T1000 (cell line): ENCODE results near the gene MAGI1.

ENCODE experiments used
- DNase-seq: peaks from one replicate; lab custom pipeline; 2025; ENCODE audit warnings: mixed read lengths; lab: John Stamatoyannopoulos, UW

MAGI1 gene

DNA sequence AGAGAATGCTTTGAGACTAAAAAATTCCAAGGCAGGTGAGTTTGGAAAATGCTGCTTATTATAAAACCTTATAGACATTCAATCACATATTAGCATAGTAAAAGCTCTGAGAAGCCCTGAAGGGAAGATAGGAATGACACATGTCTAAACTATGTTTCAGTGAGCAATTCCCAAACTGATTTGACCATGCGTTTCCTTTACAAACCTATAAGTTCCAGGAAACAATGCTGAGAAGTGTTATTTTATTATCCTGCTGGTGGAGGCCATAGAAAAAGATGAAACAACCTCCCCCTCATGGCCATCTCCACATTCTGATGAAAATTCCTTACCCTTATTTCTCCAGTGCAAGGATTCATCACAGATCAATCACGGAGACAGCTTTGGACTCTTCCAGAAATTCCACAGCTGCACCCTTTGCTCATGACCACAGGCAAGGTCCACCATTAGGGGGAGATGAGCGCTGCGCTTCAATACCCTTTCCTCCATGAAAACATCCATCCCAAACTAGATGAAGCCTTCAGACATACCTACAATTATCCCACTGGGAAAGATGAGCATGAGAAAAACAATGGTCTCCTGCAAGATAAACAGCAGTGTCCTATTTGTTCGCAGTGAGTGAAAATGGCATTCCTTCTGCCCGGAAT lies 372.1 kb downstream of the MAGI1 start:
- no peak for DNase-seq

DNA sequence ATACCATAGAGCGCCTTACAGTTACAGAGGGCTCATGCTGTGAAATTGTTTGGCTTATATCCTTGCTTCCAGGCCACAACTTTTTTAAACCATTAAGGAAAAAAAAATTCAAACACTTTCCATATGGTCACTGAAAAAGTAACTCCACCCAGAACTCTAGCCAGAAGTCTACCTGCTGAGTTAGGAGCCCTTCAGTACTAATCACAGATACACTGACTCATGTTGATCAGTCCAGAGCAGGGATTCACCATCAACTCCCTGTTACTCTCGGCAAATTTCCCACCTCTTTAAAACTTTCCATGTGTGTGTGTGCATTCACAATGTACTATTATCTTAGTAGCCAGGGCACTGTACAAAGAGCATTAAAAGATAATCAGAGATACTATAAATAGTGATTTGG lies 372.8 kb downstream of the MAGI1 start:
- DNase-seq = no peak

DNA sequence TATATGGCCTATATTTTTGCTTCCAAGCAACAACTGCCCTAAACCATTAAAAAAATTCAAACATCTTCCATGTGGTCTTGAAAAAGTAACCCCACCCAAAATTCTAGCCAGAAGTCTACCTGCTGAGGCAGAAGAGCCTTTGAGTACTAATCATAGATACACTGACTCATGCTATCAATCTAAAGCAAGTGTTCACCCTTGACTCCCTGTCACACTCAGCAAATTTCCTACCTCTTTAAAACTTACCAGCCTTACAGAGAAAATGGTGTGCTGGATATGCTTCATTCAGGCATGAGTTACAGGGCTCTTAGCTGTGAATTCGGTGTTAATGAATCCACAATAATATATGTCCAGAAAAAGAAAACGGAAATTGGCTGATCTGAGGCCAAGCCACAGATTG lies 373.8 kb downstream of the MAGI1 start:
- no peak for DNase-seq

GRCh38 chr3:65664446-65664845 lies 374.3 kb downstream of the MAGI1 start:
- DNase-seq = no peak

DNA sequence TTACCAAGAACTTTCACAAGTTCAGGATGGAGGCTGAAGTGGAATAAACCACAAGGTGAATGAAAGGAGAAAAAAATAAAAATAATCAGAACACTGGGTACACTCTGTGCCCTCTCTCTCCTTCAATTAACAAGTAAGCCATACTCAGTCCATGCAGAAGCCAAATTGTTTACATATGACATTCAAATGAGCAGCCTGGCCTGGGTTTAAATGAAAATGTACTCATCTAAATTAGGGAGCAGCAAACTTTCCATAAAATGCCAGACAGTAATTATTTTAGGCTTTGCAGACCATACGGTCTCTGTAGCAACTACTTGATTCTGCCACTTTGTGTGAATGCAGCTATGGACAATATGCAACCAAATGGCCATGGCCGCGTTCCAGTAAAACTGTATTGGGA lies 376.6 kb downstream of the MAGI1 start:
- no peak for DNase-seq

- DNase-seq = no peak
Observed at GRCh38 chr3:65660000-65660598, 378.6 kb downstream of the MAGI1 start.

- DNase-seq = no peak
Observed at GRCh38 chr3:65659396-65659795, 379.3 kb downstream of the MAGI1 start.

DNA sequence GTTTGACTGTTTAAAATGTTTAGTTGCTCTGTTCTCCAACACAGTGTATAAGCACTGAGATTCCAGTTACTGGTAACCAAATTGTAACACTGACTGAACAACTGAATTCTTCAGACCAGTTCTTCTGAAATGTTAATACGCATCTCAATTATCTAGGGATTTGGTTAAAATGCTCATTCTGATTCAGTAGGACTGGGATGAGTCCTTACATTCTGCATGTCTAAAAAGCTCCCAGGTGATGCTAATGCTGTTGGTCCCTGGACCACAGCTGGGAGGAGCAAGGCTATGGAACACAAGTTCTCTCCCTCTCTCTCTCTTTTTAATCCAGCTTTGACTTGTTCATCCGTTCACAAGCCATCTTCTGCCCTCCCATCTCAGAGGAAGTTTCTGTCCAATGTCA lies 380.3 kb downstream of the MAGI1 start:
- no peak for DNase-seq

DNA sequence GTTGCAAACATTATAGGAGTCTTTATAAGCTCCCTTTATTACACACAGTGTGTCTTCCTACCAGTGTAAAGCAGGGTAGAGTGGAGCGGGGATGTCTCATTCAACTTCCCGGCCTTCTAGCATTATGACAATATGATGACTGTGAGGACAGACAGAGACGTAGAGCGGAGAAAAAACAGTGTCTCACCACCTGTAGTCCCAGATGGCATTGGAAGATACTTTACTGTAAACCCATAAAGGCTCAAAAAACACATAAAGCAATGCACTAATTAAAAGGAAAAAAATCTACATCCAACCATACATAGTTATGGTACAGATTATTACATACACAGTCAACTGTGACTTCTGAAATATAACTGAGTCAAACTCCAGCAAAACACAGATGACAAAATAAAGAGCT lies 383.7 kb downstream of the MAGI1 start:
- DNase-seq = no peak

GRCh38 chr3:65653731-65654130 lies 385.0 kb downstream of the MAGI1 start:
- DNase-seq = no peak

GRCh38 chr3:65650247-65650646 lies 388.5 kb downstream of the MAGI1 start:
- no peak for DNase-seq

DNA sequence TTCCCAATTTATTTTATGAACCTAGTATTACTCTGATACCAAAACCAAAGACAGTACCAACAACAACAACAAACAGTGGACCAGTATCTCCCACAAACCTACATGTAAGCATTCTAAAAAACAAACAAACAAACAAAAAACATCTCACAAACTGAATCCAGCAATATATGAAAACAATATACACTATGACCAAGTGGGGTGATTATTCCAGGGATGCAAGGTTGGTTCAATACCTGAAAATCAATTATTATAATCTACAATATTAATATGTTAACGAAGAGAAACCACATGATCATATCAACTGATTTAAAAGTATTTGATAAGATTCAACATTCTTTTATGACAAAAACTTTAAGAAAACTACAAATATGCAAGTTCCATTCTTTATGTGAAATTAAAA lies 391.3 kb downstream of the MAGI1 start:
- DNase-seq = no peak

- no peak for DNase-seq
Observed at GRCh38 chr3:65642883-65643282, 395.8 kb downstream of the MAGI1 start.

GRCh38 chr3:65641777-65642176 lies 396.9 kb downstream of the MAGI1 start:
- no peak for DNase-seq

DNA sequence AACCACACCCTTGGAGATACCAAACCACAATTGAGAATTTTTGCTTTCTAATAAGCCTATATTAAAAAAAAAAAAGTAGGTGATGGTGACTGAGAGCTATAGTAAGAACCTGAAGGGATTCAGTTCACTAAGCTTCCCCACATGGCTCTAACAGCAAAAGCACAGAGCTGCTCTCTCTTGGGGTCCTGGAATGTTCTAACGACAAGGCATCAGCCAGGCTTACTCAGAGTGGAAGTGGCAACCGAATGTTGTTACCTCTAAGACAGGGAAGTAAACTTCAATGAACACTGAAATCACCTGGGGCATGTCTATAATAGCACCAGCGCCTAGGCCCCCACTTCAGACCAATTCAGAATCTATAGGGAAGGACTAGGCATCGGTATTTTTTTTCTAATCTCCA lies 397.7 kb downstream of the MAGI1 start:
- DNase-seq = no peak

DNA sequence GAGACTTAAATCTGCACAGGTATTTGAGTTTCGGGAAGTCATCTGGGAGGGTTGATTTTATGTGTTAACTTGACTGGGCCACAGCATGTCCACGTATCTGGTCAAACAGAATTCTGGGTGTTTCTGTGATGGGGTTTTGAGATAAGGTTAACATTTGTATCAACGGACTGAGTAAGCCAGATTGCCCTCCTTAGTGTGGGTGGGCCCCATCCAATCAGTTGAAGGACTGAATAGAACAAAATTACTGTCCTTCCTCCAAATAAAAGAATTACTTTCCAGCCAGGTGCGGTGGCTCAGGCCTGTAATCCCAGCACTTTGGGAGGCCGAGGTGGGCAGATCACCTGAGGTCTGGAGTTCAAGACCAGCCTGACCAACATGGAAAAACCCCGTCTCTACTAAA lies 399.3 kb downstream of the MAGI1 start:
- no peak for DNase-seq

- no peak for DNase-seq
Observed at GRCh38 chr3:65638301-65638700, 400.4 kb downstream of the MAGI1 start.

GRCh38 chr3:65636326-65636725 lies 402.4 kb downstream of the MAGI1 start:
- DNase-seq = no peak

DNA sequence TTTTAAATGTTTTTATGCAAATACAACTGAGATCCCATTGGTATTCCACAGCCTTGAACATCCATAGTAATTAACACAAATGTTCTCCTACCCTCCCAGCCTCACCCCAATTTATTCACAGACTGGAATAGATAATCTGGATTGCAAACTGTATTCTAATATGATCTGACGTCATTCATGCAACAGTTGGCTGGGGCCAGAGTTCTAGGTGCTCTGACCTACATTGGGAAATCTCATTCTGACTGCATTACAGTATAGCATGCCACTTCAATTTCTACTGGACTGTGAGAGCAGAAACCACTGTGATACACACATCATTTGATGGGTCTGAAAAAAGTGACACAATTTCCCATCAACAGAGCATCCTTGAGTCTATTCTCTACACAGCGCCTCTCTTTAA lies 403.1 kb downstream of the MAGI1 start:
- DNase-seq = no peak

GRCh38 chr3:65633018-65633638 lies 405.6 kb downstream of the MAGI1 start:
- no peak for DNase-seq

DNA sequence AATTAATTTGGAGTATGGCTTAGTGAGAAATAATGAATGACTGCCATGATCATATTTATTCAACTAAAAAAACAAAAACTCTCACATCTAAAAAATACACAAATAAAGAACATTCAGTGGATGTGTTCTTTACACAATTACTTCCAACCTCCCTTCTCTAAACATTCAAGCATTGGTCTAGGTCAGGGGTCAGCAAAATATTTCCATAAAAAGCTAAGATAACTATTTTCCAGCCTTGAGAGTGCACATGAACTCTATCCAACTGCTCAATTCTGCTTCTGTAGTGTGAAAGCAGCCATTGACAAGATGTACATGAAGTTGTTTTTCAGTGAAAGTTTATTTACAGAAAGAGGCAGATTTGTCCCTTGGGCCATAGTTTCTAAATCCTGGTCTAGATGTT lies 406.3 kb downstream of the MAGI1 start:
- no peak for DNase-seq

DNA sequence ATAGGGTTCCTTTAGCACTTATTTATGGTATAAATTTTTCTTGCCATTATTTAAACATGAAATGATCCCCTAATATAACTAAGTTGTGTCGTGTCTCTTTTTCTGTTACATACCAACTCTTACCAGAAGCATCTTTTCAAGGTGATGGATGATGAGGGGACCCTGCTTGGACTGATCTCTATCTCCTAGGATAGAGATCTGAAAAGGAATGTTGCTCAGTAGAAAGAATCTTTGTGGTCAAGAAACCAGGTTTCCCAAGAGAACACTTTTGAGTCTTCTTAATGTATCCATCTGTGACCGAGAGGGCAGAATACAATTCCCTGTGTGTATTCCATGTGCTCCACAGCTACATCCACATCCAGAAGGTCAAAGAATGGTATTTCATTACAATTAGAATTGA lies 409.7 kb downstream of the MAGI1 start:
- no peak for DNase-seq

- no peak for DNase-seq
Observed at GRCh38 chr3:65627062-65627461, 411.7 kb downstream of the MAGI1 start.

DNA sequence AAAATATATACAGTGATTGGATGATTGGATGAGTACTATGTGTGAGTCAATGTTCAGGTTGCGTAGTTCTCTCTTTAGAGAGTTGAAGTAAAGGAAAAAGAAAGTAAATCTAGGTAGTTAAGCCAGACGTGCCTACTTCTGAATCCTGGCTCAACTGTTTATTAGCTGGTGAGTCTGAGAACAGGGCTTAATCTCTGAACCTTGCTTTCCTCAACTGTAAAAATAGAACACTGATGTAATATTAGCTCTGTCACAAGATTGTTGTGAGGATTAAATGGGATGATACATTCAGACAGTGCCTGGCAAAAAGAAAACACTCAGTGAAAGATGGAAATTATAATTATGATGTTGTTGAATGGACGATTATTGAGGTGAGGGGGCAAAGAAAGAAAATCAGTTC lies 413.4 kb downstream of the MAGI1 start:
- DNase-seq = no peak
